GM12873 (cell line): Measurements from ENCODE around the gene HOXA5.

Source experiments
- CTCF ChIP-seq: IDR thresholded peaks from 2 replicates; pipeline ENCODE4 v1.5.1; 2012; ENCODE audit warnings: low read depth, mild to moderate bottlenecking, moderate library complexity, low read length, control low read depth; ENCODE audit not compliant: insufficient read depth; ENCODE audit errors: missing control alignments

Gene HOXA5

GRCh38 chr7:27097686-27098577 lies 45.5 kb downstream of the HOXA5 start:
- TF ChIP-seq CTCF, result no peak

- no peak for TF ChIP-seq CTCF
These were observed 46.5 kb downstream of the HOXA5 start for GRCh38 chr7:27096768-27097514.

GRCh38 chr7:27095897-27096767 lies 47.3 kb downstream of the HOXA5 start, which contains the start of gene HOXA1:
Gene HOXA1 (minus strand): TSS chr7:27096000. CDS start chr7:27095912, 88 bp downstream.
- no peak for TF ChIP-seq CTCF

GRCh38 chr7:27095050-27095896 lies 48.2 kb downstream of the HOXA5 start:
- TF ChIP-seq CTCF, result no peak

- TF ChIP-seq CTCF, result no peak
These were observed 49.0 kb downstream of the HOXA5 start for GRCh38 chr7:27094304-27095049.
